Endothelial cell of umbilical vein (primary cell): ENCODE data around the gene NPTX1. TPM values are rescaled to one million over a fixed set of nuclear protein-coding genes. Genes with fewer than 3 reads are reported as not detected.

Experiments
- BruUV-seq: library from RNA; stranded (reverse); fragments of 400-500 nt; replicated peaks from 2 replicates; lab custom pipeline; 2021; lab: Mats Ljungman, UMichigan
- CTCF ChIA-PET: fragments of 300-600, 350-600 bp; sonication (Branson Sonifier 250); formaldehyde crosslinking; loops from one replicate; lab custom pipeline; 2021; ENCODE audit warnings: antibody characterized with exemption, inconsistent platforms; lab: Charles Lee
- POLR2A ChIA-PET: fragments of 300-600, 350-600 bp; sonication (Branson Sonifier 250); formaldehyde crosslinking; loops from one replicate; lab custom pipeline; 2021; ENCODE audit warnings: antibody characterized with exemption, inconsistent platforms; lab: Charles Lee
- DNase-seq: peaks from one replicate; pipeline ENCODE4 v3.0.0-alpha.2; 2011; ENCODE audit warnings: low read depth, low spot score
- FAIRE-seq: peaks from 2 replicates; lab custom pipeline; 2011; peaks lifted over from hg19 to GRCh38; lab: Jason Lieb, UNC
- H2AFZ ChIP-seq: 2 replicates; pipeline ENCODE4 v1.6.0; 2012; ENCODE audit warnings: low read depth, low read length, control low read depth, inconsistent platforms
- H3K27ac ChIP-seq: 2 replicates; pipeline ENCODE4 v1.5.1; 2011; ENCODE audit warnings: low read depth, mild to moderate bottlenecking, control low read depth, low read length, moderate library complexity; ENCODE audit not compliant: insufficient read depth
- H3K27me3 ChIP-seq, 2 experiments: 2 replicates each; pipeline versions ENCODE4 v1.6.0 to v1.6.1; 2011; ENCODE audit warnings: low read length in 2 of 2, mixed read lengths in 1 of 2; ENCODE audit not compliant: control insufficient read depth in 2 of 2, insufficient read depth in 2 of 2
- H3K36me3 ChIP-seq, 2 experiments: 2 replicates in 1 of 2; 3 replicates in 1 of 2; pipeline ENCODE4 v1.5.1; 2011; ENCODE audit warnings: low read length in 2 of 2, mild to moderate bottlenecking in 1 of 2, moderate library complexity in 1 of 2; ENCODE audit not compliant: control insufficient read depth in 2 of 2, insufficient read depth in 2 of 2; ENCODE audit errors: extremely low read depth in 1 of 2
- H3K4me1 ChIP-seq: 3 replicates; pipeline ENCODE4 v1.5.1; 2011; ENCODE audit warnings: mild to moderate bottlenecking, low read length; ENCODE audit not compliant: control insufficient read depth, insufficient read depth; ENCODE audit errors: extremely low read depth
- H3K4me2 ChIP-seq: 2 replicates; pipeline ENCODE4 v1.6.1; 2011; ENCODE audit warnings: low read length, control low read depth, mixed read lengths; ENCODE audit not compliant: insufficient read depth
- H3K4me3 ChIP-seq, 3 experiments: fragments of 200-600 bp in 1 of 3; sonication (generic), shearing (Covaris generic) in 1 of 3; replicated peaks in 1 of 3; 2 replicates each; pipeline ENCODE4 v1.5.1; 2011 to 2016; ENCODE audit warnings: control low read depth in 3 of 3, low read length in 3 of 3, mild to moderate bottlenecking in 2 of 3, inconsistent platforms in 1 of 3, low read depth in 1 of 3, moderate library complexity in 1 of 3; ENCODE audit not compliant: insufficient read depth in 1 of 3
- H3K79me2 ChIP-seq: 2 replicates; pipeline ENCODE4 v1.6.0; 2012; ENCODE audit warnings: low read length, inconsistent platforms; ENCODE audit not compliant: control insufficient read depth, insufficient read depth
- H3K9ac ChIP-seq: replicated peaks from 2 replicates; pipeline ENCODE3; 2011; ENCODE audit warnings: low read length, control low read depth; ENCODE audit not compliant: insufficient read depth; ENCODE audit errors: extremely low read depth
- H3K9me1 ChIP-seq: replicated peaks from 3 replicates; pipeline ENCODE4 v1.6.0; 2011; ENCODE audit warnings: mild to moderate bottlenecking, low read length; ENCODE audit not compliant: control insufficient read depth, insufficient read depth; ENCODE audit errors: extremely low read depth
- H3K9me3 ChIP-seq: replicated peaks from 2 replicates; pipeline ENCODE4 v1.5.1; 2012; ENCODE audit warnings: low read length, inconsistent platforms; ENCODE audit not compliant: control insufficient read depth, insufficient read depth
- H4K20me1 ChIP-seq: replicated peaks from 2 replicates; pipeline ENCODE3; 2011; ENCODE audit warnings: mild to moderate bottlenecking, low read length; ENCODE audit not compliant: control insufficient read depth, insufficient read depth; ENCODE audit errors: extremely low read depth
- CTCF ChIP-seq, 2 donors: IDR thresholded peaks; 1 replicate in 1 of 2; 2 replicates in 1 of 2; pipeline ENCODE4 v1.5.1; 2011; ENCODE audit warnings: low read length in 2 of 2, mild to moderate bottlenecking in 2 of 2, moderate library complexity in 2 of 2, control low read depth in 1 of 2, inconsistent platforms in 1 of 2, low read depth in 1 of 2; ENCODE audit not compliant: insufficient read depth in 1 of 2; ENCODE audit errors: extremely low read depth in 1 of 2
- EZH2 ChIP-seq: IDR thresholded peaks from 2 replicates; pipeline ENCODE4 v1.6.1; 2012; ENCODE audit warnings: borderline replicate concordance, low read depth, mild to moderate bottlenecking, moderate library complexity, low read length, inconsistent platforms; ENCODE audit not compliant: severe bottlenecking
- FOS ChIP-seq: IDR thresholded peaks from 2 replicates; pipeline ENCODE4 v1.6.1; 2011; ENCODE audit warnings: mild to moderate bottlenecking, low read length, moderate library complexity, borderline replicate concordance; ENCODE audit not compliant: insufficient read depth
- GATA2 ChIP-seq: IDR thresholded peaks from 2 replicates; pipeline ENCODE4 v1.7.0; 2011; ENCODE audit warnings: low read depth, mild to moderate bottlenecking, moderate library complexity, mixed read lengths, low read length; ENCODE audit not compliant: insufficient read length, insufficient read depth
- JUN ChIP-seq: IDR thresholded peaks from 2 replicates; pipeline ENCODE4 v1.6.1; 2011; ENCODE audit warnings: borderline replicate concordance, low read depth; ENCODE audit not compliant: insufficient read length, insufficient read depth
- MAX ChIP-seq: IDR thresholded peaks from 2 replicates; pipeline ENCODE4 v1.6.1; 2011; ENCODE audit not compliant: insufficient read depth, insufficient read length
- MYC ChIP-seq: IDR thresholded peaks from one replicate; pipeline ENCODE4 v1.6.1; 2011; ENCODE audit warnings: mild to moderate bottlenecking, low read depth, low read length
- POLR2A ChIP-seq: IDR thresholded peaks from 2 replicates; pipeline ENCODE4 v1.6.1; 2012; ENCODE audit warnings: low read depth, mild to moderate bottlenecking, control low read depth, low read length
- POLR2AphosphoS5 ChIP-seq: IDR thresholded peaks from 2 replicates; pipeline ENCODE4 v1.6.1; 2012; ENCODE audit warnings: low read depth, mild to moderate bottlenecking, control low read depth, low read length, moderate library complexity; ENCODE audit not compliant: insufficient read depth
- dilution Hi-C: fragments of 300-500 bp; cut with MboI; formaldehyde crosslinking; loops from one replicate; pipeline ENCODE4 v1.15.0; 2019; ENCODE audit warnings: low sequenced_read_pairs; ENCODE audit not compliant: extremely low pct_ligation_motif_present
- intact Hi-C: fragments of 100-400 bp; cut with micrococcal nuclease; formaldehyde crosslinking; loops from one replicate; pipeline ENCODE4 v1.10.0; 2022
- polyA plus RNA-seq, 4 experiments: library from polyadenylated mRNA; depleted of rRNA in 3 of 4; stranded (reverse) in 3 of 4; unstranded in 1 of 4; fragments of >200 nt; gene quantifications; 2 replicates each; pipeline versions ENCODE4 v1.2.1 to v1.2.3, GENCODE V29; 2011 to 2012; ENCODE audit warnings: missing spikeins in 1 of 4
- total RNA-seq: library from RNA; stranded (reverse); gene quantifications from 2 replicates; pipeline ENCODE4 v1.2.3, GENCODE V29; 2021

The NPTX1 gene
- total and polyA plus RNA-seq, 2 donors (not counting 3 experiments of a cell fraction or from before 2014, with no cell fraction given) = 0.03 TPM; not detected in 1

GRCh38 chr17:80499961-80500665, 23.7 kb upstream of the NPTX1 start:
- Histone ChIP-seq H2AFZ (no peak overlapping the region), H3K36me3 (no peaks in the 10 kb centered on the region), H3K9me3 (no peaks in the 10 kb centered on the region), H4K20me1 (no peaks in the 10 kb centered on the region), H3K4me2 (no peak overlapping the region), H3K27ac (no peak overlapping the region), H3K4me1 (no peaks in the 10 kb centered on the region), H3K27me3 (peaks cover 2 to 7% of the 10 kb centered on the region in 2 experiments), H3K4me3 (no peak overlapping the region), H3K9me1 (no peaks in the 10 kb centered on the region), H3K79me2 (no peaks in the 10 kb centered on the region), H3K9ac (no peak overlapping the region)
- no peak for FAIRE-seq
- dilution Hi-C loops = no loop called here
- CTCF ChIA-PET = interaction anchor here (0.9 kb wide), 1 partner anchor 10 kb away, joined by 3 read pairs; no protein-coding TSS in a partner anchor
- DNase-seq = no peak
- intact Hi-C loops = no loop called here
- BruUV-seq = no TSS peak
- TF ChIP-seq CTCF (IDR thresholded peaks at IDR 0.05; ENCODE audit: extremely low read depth in 1 of 2, insufficient read depth in 1 of 2, low read depth in 1 of 2, low read length in 2 of 2) (no peak), EZH2 (no peak), JUN (no peak), MYC (no peak)
- POLR2A ChIA-PET = no interaction called here

GRCh38 chr17:80499560-80499959, 23.2 kb upstream of the NPTX1 start:
- no peak overlapping the region for H2AFZ ChIP-seq

More at GRCh38 chr17:80499560-80499959, 23.2 kb upstream of the NPTX1 start:
- no peak for TF ChIP-seq POLR2AphosphoS5
- no peak for TF ChIP-seq POLR2A
- no peak for TF ChIP-seq MAX
- TF ChIP-seq FOS = no peak
- no peak for TF ChIP-seq EZH2
- TF ChIP-seq MYC = no peak
- TF ChIP-seq JUN = no peak
- TF ChIP-seq GATA2 = no peak
- no peak for TF ChIP-seq CTCF (IDR thresholded peaks at IDR 0.05; ENCODE audit: extremely low read depth in 1 of 2, insufficient read depth in 1 of 2, low read depth in 1 of 2, low read length in 2 of 2)
- no peaks in the 10 kb centered on the region for H4K20me1 ChIP-seq
- CTCF ChIA-PET = interaction anchor here (0.9 kb wide), 1 partner anchor 10 kb away, joined by 3 read pairs; no protein-coding TSS in a partner anchor
- H3K27ac ChIP-seq = no peak overlapping the region
- intact Hi-C loops = no loop called here
- dilution Hi-C loops = no loop called here
- H3K4me2 ChIP-seq = no peak overlapping the region
- no peak overlapping the region for H3K4me3 ChIP-seq
- H3K9me3 ChIP-seq = no peaks in the 10 kb centered on the region
- DNase-seq (no peak), FAIRE-seq (no peak)
- POLR2A ChIA-PET = no interaction called here
- no TSS peak for BruUV-seq
- no peaks in the 10 kb centered on the region for H3K79me2 ChIP-seq
- H3K9me1 ChIP-seq = no peaks in the 10 kb centered on the region
- H3K36me3 ChIP-seq = no peaks in the 10 kb centered on the region
- H3K4me1 ChIP-seq = no peaks in the 10 kb centered on the region
- peaks cover 0 to 5% of the 10 kb centered on the region in 2 experiments for H3K27me3 ChIP-seq
- H3K9ac ChIP-seq = no peak overlapping the region
